H1 (cell line): Measurements from ENCODE around the gene STH. TPM values are rescaled to one million over a fixed set of nuclear protein-coding genes. Genes with fewer than 3 reads are reported as not detected.

Experiments used
- CTCF ChIA-PET: fragments of 300-600 bp; sonication (Branson Sonifier 250); formaldehyde crosslinking; loops from one replicate; lab custom pipeline; 2021; ENCODE audit not compliant: partially characterized antibody; lab: Charles Lee
- POLR2A ChIA-PET: fragments of 300-600 bp; sonication (Branson Sonifier 250); formaldehyde crosslinking; loops from one replicate; lab custom pipeline; 2021; ENCODE audit warnings: inconsistent platforms; ENCODE audit not compliant: partially characterized antibody; lab: Charles Lee
- DNase-seq, 2 experiments: peaks; one replicate each; pipeline versions ENCODE4 v3.0.0 to v3.0.0-alpha.2; 2010 to 2022; ENCODE audit warnings: low spot score in 2 of 2, low read depth in 1 of 2, mixed read lengths in 1 of 2
- FAIRE-seq: peaks from 2 replicates; lab custom pipeline; 2011; peaks lifted over from hg19 to GRCh38; lab: Jason Lieb, UNC
- H2AFZ ChIP-seq: 2 replicates; pipeline ENCODE4 v1.8.1; 2012; ENCODE audit warnings: low read length, inconsistent platforms
- H2AK5ac ChIP-seq: 2 replicates; pipeline ENCODE4 v1.6.1; 2013; ENCODE audit warnings: low read depth, low read length
- H2BK120ac ChIP-seq: replicated peaks from 2 replicates; pipeline ENCODE3; 2013; ENCODE audit warnings: low read depth, low read length, inconsistent platforms
- H2BK12ac ChIP-seq: 2 replicates; pipeline ENCODE4 v1.6.1; 2013; ENCODE audit warnings: low read depth, low read length
- H2BK15ac ChIP-seq: 2 replicates; pipeline ENCODE4 v1.6.1; 2013; ENCODE audit warnings: low read length
- H2BK20ac ChIP-seq: 2 replicates; pipeline ENCODE4 v1.6.1; 2013; ENCODE audit warnings: low read length
- H2BK5ac ChIP-seq: 2 replicates; pipeline ENCODE4 v1.6.1; 2013; ENCODE audit warnings: low read depth, low read length
- H3K14ac ChIP-seq: 2 replicates; pipeline ENCODE4 v1.6.1; 2013; ENCODE audit warnings: inconsistent platforms; ENCODE audit not compliant: insufficient read length
- H3K18ac ChIP-seq: 2 replicates; pipeline ENCODE4 v1.6.1; 2013; ENCODE audit warnings: low read length; ENCODE audit errors: extremely low read depth
- H3K23ac ChIP-seq: 2 replicates; pipeline ENCODE4 v1.6.1; 2013; ENCODE audit warnings: inconsistent platforms; ENCODE audit not compliant: insufficient read length
- H3K23me2 ChIP-seq: 2 replicates; pipeline ENCODE4 v1.6.1; 2013; ENCODE audit warnings: low read depth, low read length
- H3K27ac ChIP-seq: 2 replicates; pipeline ENCODE4 v1.6.1; 2011; ENCODE audit warnings: low read depth, low read length, inconsistent platforms
- H3K27me3 ChIP-seq, 4 experiments: replicated peaks in 1 of 4; 1 replicate in 1 of 4; 2 replicates in 3 of 4; pipeline versions ENCODE4 v1.6.1 to v1.8.1; 2011 to 2013; ENCODE audit warnings: low read length in 3 of 4, mild to moderate bottlenecking in 3 of 4, inconsistent platforms in 2 of 4, mixed read lengths in 2 of 4, moderate library complexity in 1 of 4; ENCODE audit not compliant: control insufficient read depth in 3 of 4, insufficient read depth in 3 of 4; ENCODE audit errors: extremely low read depth in 1 of 4
- H3K36me3 ChIP-seq, 4 experiments: 2 replicates each; pipeline versions ENCODE4 v1.6.1 to v1.8.1; 2011 to 2013; ENCODE audit warnings: mild to moderate bottlenecking in 4 of 4, low read length in 3 of 4, moderate library complexity in 2 of 4, control low read depth in 1 of 4, inconsistent platforms in 1 of 4; ENCODE audit not compliant: insufficient read depth in 4 of 4, control insufficient read depth in 2 of 4
- H3K4ac ChIP-seq: replicated peaks from 2 replicates; pipeline ENCODE3; 2013; ENCODE audit warnings: low read length, low read depth, mixed read lengths, inconsistent platforms; ENCODE audit not compliant: insufficient read length
- H3K4me1 ChIP-seq, 4 experiments: replicated peaks in 1 of 4; 1 replicate in 1 of 4; 2 replicates in 3 of 4; pipeline versions ENCODE4 v1.6.1 to v1.8.1; 2011 to 2013; ENCODE audit warnings: low read length in 3 of 4, inconsistent platforms in 2 of 4, mixed read lengths in 1 of 4; ENCODE audit not compliant: insufficient read depth in 4 of 4, control insufficient read depth in 3 of 4
- H3K4me2 ChIP-seq, 2 experiments: 2 replicates each; pipeline versions ENCODE4 v1.6.1 to v1.8.1; 2011 to 2013; ENCODE audit warnings: low read depth in 2 of 2, low read length in 2 of 2, control low read depth in 1 of 2, inconsistent platforms in 1 of 2, mild to moderate bottlenecking in 1 of 2; ENCODE audit not compliant: insufficient read depth in 1 of 2
- H3K4me3 ChIP-seq, 4 experiments: fragments of 200-600, 300-600 bp in 1 of 4; sonication (generic), shearing (Covaris generic), sonication (Bioruptor Twin) in 1 of 4; 2 replicates each; pipeline versions ENCODE4 v1.5.1 to v1.8.1; 2011 to 2016; ENCODE audit warnings: low read length in 4 of 4, low read depth in 3 of 4, control low read depth in 2 of 4, inconsistent platforms in 2 of 4, mild to moderate bottlenecking in 2 of 4, mixed read lengths in 1 of 4, moderate library complexity in 1 of 4; ENCODE audit not compliant: insufficient read depth in 2 of 4; ENCODE audit errors: extremely low read depth in 1 of 4
- H3K56ac ChIP-seq: replicated peaks from 2 replicates; pipeline ENCODE3; 2013; ENCODE audit warnings: low read depth, mild to moderate bottlenecking, mixed read lengths, low read length, inconsistent platforms; ENCODE audit not compliant: insufficient read length
- H3K79me1 ChIP-seq: 2 replicates; pipeline ENCODE4 v1.6.1; 2013; ENCODE audit warnings: low read depth, low read length, control low read depth
- H3K79me2 ChIP-seq, 2 experiments: 2 replicates each; pipeline versions ENCODE4 v1.6.1 to v1.8.1; 2012 to 2013; ENCODE audit warnings: low read length in 2 of 2, mild to moderate bottlenecking in 2 of 2, inconsistent platforms in 1 of 2; ENCODE audit not compliant: insufficient read depth in 2 of 2, control insufficient read depth in 1 of 2
- H3K9ac ChIP-seq, 4 experiments: replicated peaks in 1 of 4; 1 replicate in 1 of 4; 2 replicates in 3 of 4; pipeline versions ENCODE4 v1.6.1 to v1.8.1; 2011 to 2013; ENCODE audit warnings: low read depth in 3 of 4, low read length in 3 of 4, control low read depth in 2 of 4, mild to moderate bottlenecking in 2 of 4, moderate library complexity in 2 of 4, inconsistent platforms in 1 of 4; ENCODE audit errors: extremely low read depth in 1 of 4
- H3K9me3 ChIP-seq, 2 experiments: 2 replicates each; pipeline versions ENCODE4 v1.6.1 to v1.8.1; 2012 to 2013; ENCODE audit warnings: mild to moderate bottlenecking in 2 of 2, moderate library complexity in 2 of 2, control low read depth in 1 of 2, inconsistent platforms in 1 of 2, low read depth in 1 of 2, low read length in 1 of 2, mixed read lengths in 1 of 2; ENCODE audit not compliant: insufficient read depth in 2 of 2
- H4K20me1 ChIP-seq, 2 experiments: replicated peaks in 1 of 2; 2 replicates each; pipeline versions ENCODE3 to v1.8.1; 2011 to 2013; ENCODE audit warnings: inconsistent platforms in 2 of 2, low read length in 2 of 2, mild to moderate bottlenecking in 1 of 2; ENCODE audit not compliant: insufficient read depth in 2 of 2, control insufficient read depth in 1 of 2
- H4K5ac ChIP-seq: 2 replicates; pipeline ENCODE4 v1.6.1; 2013; ENCODE audit warnings: low read length, low read depth, mixed read lengths, inconsistent platforms; ENCODE audit not compliant: insufficient read length
- H4K8ac ChIP-seq: 2 replicates; pipeline ENCODE4 v1.8.0; 2013; ENCODE audit warnings: mild to moderate bottlenecking, moderate library complexity, low read length, inconsistent platforms; ENCODE audit not compliant: insufficient read depth; ENCODE audit errors: extremely low read depth
- H4K91ac ChIP-seq: replicated peaks from 2 replicates; pipeline ENCODE3; 2013; ENCODE audit warnings: low read length, mixed read lengths, inconsistent platforms; ENCODE audit not compliant: insufficient read length
- ATF3 ChIP-seq: IDR thresholded peaks from 2 replicates; pipeline ENCODE4 v1.6.1; 2011; ENCODE audit warnings: low read depth, mild to moderate bottlenecking, low read length; ENCODE audit not compliant: insufficient read depth
- WGBS, 2 experiments: shearing (Covaris generic) in 1 of 2; methylation state at CpG; one replicate each; pipeline versions ENCODE4 v1.1.6 to v1.1.7; 2013 to 2015; ENCODE audit warnings: low lambda C conversion rate in 2 of 2, mixed read lengths in 2 of 2, inconsistent platforms in 1 of 2, low coverage in 1 of 2, missing lambda C conversion rate in 1 of 2; ENCODE audit not compliant: insufficient replicate concordance in 2 of 2, insufficient coverage in 1 of 2, insufficient read length in 1 of 2; ENCODE audit errors: extremely low coverage in 1 of 2, missing lambda C conversion rate in 1 of 2; 5-methylcytosine and 5-hydroxymethylcytosine counted together
- polyA plus RNA-seq, 7 experiments: library from polyadenylated mRNA; depleted of rRNA in 3 of 7; stranded (reverse) in 5 of 7; unstranded in 2 of 7; fragments of >200 nt in 5 of 7; fragments of 200-250 nt in 2 of 7; gene quantifications; 1 replicate in 5 of 7; 2 replicates in 1 of 7; 4 replicates in 1 of 7; pipeline versions ENCODE4 v1.2.1 to v1.2.3, GENCODE V29; 2011 to 2013; ENCODE audit warnings: missing spikeins in 2 of 7, mixed read lengths in 2 of 7
- total RNA-seq: library from RNA; stranded (reverse); fragmentation: NEBNext Ultra II Directional; extraction: Animal tissue kit (Norgen Biotek cat#: 25700); gene quantifications from 2 replicates; pipeline ENCODE4 v1.2.1, GENCODE V29; 2021

STH gene
- total and polyA plus RNA-seq, 2 of the 8 experiments (the other 6 are each of a cell fraction or from before 2014, with no cell fraction given): not detected

GRCh38 chr17:45991341-45991740 is 7.7 kb upstream of the STH start:
- Histone ChIP-seq H3K18ac (no peak overlapping the region), H3K79me1 (no peaks in the 10 kb centered on the region), H4K91ac (no peak overlapping the region), H2BK20ac (no peak overlapping the region), H2BK12ac (no peak overlapping the region), H3K9ac (no peak overlapping the region), H2BK15ac (no peak overlapping the region), H3K79me2 (no peaks in the 10 kb centered on the region), H2AK5ac (no peak overlapping the region), H3K56ac (no peak overlapping the region), H2AFZ (no peak overlapping the region), H3K23me2 (no peaks in the 10 kb centered on the region), H3K4ac (no peak overlapping the region), H3K27ac (no peak overlapping the region), H3K9me3 (no peaks in the 10 kb centered on the region), H4K8ac (no peak overlapping the region), H3K14ac (no peak overlapping the region), H3K23ac (no peak overlapping the region), H3K4me1 (peaks cover 0 to 9% (median 4%) of the 10 kb centered on the region in 4 experiments; a peak in 5 of 7 replicates), H2BK5ac (no peak overlapping the region), H2BK120ac (no peak overlapping the region), H4K5ac (no peak overlapping the region), H3K36me3 (no peaks in the 10 kb centered on the region), H3K27me3 (peaks cover 0 to 2% (median 0%) of the 10 kb centered on the region in 4 experiments; a peak in 1 of 7 replicates), H3K4me2 (no peak overlapping the region), H4K20me1 (no peaks in the 10 kb centered on the region), H3K4me3 (no peak overlapping the region)
- FAIRE-seq: no peak
- DNase-seq: no peak
- 88% methylated on average over 10 of the region's 10 CpGs; no CpG with 5 or more reads in 1 of the 2 experiments for WGBS, 2 experiments
- ChIA-PET POLR2A (no interaction called here), CTCF (interaction anchor here (0.6 to 4.5 kb wide), 10 partner anchors 9 to 351 kb away, joined by 3 to 25 read pairs (median 6); no protein-coding TSS in a partner anchor)
- TF ChIP-seq ATF3: no peak
